GM18499 (cell line): ENCODE data around the gene KRTAP10-7.
"Not testable (repeated sequence)": the region's sequence is repeated elsewhere in the genome, so short reads cannot be mapped to it uniquely, and the experiment has no call there.

ENCODE experiments used
- ATAC-seq: cut with Tn5 transposase; IDR thresholded peaks from one replicate; pipeline ENCODE4 v1.9.1; 2021; ENCODE audit warnings: moderate number of reproducible peaks; ENCODE audit not compliant: insufficient read depth, unreplicated experiment

The KRTAP10-7 gene

DNA sequence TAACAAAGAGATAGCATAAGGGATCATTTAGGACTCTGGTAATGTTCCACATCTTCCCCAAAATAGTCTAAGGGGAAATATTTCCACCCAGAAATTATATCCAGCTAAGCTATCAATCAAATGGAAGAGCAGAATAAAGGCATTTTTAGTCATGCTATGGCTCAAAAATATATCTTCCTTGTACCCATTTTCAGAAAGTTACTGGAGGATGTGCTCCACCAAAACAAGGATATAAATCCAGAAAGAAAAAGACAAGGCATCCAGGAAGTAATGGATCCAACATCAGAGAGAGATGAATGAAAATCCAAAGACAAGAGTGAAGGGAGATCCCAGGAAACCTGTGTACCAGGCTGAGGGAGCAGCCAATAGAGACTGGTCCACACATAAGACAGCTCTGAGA, 8.8 kb downstream of the KRTAP10-7 start:
- no peak for ATAC-seq

GRCh38 chr21:44610157-44610843, 9.9 kb downstream of the KRTAP10-7 start:
- not testable (repeated sequence) for ATAC-seq

DNA sequence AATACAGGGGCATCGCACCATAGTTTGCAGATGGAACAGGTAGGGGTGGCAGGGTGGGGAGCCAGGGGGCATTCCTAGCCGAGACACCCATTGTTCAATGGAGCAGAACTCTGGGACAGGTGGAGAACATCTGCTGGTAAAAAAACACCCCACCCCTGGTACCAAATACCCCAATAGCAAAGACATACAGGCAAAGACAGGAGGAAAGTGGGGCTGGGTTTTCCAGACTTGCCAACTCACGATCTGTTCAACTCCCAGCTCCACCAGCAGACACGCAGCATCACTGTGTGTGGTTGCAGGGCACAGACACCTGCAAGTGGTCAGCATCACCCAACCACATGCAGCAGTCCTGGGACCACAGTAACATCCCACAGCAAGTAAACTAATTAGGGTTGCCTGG, 11.2 kb downstream of the KRTAP10-7 start:
- ATAC-seq = no peak

DNA sequence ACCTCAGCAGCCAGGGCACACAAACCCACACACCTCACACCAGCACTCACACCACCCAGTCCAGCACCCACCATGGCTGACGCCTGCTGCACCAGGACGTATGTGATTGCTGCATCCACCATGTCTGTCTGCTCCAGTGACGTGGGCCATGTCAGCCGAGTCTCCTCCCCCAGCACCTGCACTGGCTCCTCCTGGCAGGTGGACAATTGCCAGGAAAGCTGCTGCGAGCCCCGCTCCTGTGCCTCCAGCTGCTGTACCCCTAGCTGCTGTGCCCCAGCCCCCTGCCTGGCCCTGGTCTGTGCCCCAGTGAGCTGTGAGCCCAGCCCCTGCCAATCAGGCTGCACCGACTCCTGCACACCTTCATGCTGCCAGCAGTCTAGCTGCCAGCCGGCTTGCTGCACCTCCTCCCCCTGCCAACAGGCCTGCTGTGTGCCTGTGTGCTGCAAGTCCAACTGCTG, 11.7 kb downstream of the KRTAP10-7 start, which contains the start of gene KRTAP10-8:
Gene KRTAP10-8 (plus strand): TSS at position 51 of the 458 bp plus-strand sequence. CDS start 22 bp downstream, at position 73.
- ATAC-seq = no peak

GRCh38 chr21:44612669-44613229, 12.4 kb downstream of the KRTAP10-7 start:
- ATAC-seq = no peak

- no peak for ATAC-seq
Measured at GRCh38 chr21:44613386-44614155, 13.2 kb downstream of the KRTAP10-7 start.

- ATAC-seq = no peak
Measured at GRCh38 chr21:44614161-44614631, 13.8 kb downstream of the KRTAP10-7 start.

DNA sequence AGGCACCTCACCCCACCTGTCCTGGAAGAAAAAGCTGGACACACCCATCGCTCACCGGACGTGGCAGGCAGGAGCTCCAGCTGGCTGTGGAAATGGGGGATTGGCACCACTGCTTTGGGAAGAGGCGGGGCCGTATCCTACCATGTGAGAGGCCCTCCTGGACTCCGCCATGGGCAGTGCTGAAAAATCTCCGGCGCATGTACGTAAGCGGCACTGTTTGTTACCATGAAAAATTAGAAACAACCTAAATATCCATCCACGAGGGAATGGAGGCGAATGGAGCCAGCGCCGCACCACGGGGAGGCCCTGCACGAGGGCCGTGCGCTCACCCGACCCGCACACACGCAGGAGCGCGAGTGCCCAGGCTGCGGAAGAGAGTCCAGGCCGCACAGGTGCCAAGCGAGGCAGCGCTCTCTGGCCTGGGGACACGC, 14.6 kb downstream of the KRTAP10-7 start:
- no peak for ATAC-seq

GRCh38 chr21:44615466-44615865, 15.1 kb downstream of the KRTAP10-7 start:
- ATAC-seq = no peak

DNA sequence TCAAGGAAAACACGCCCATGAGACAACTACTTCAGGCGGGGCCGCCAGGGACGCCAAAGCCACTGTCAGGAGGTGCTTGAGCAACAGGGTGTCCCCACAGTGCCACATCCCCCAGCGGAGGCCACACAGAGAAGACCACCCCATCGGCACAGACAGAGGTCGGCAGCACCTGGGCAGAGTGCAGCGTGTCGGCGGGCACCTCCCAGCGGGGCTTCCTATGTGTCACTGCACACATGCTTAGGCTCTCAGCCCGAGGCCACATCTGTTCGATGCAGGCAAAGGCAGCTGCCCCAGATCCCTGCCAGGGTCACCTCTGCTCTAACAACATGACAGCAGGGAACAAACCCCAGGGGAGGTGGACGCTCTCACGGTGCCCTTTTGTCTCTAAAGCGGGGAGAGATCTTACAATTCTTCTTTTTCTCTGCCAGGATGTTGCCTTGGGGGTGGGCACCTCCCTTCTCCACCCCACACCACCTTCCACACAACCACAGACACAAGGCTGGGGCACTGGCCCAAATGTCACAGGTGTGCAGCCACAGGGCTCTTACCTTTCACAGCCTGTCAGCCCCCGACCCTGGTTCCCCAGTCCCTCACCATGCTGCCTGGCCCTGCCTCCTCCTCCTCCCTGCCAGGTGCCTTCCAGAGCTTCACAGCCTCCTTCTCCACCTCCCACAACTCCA, 15.7 kb downstream of the KRTAP10-7 start:
- ATAC-seq = no peak

DNA sequence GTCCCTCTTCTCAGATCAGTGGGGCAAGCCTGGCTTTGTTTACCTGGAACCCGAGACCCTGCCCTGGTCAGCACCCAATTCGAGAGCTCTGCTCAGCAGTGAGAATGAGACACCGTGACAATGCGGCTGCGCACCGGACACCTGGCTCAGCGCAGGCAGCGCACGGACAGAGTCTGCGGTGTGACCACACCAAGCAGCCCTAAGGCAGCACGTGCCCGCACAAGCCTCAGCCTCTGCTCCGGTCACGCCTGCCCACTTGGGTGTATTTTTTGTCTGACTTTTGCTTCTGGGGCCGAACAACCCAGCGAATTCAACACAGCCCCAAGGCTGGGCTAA, 16.2 kb downstream of the KRTAP10-7 start:
- ATAC-seq = no peak

- no peak for ATAC-seq
Measured at GRCh38 chr21:44617071-44617501, 16.7 kb downstream of the KRTAP10-7 start.

DNA sequence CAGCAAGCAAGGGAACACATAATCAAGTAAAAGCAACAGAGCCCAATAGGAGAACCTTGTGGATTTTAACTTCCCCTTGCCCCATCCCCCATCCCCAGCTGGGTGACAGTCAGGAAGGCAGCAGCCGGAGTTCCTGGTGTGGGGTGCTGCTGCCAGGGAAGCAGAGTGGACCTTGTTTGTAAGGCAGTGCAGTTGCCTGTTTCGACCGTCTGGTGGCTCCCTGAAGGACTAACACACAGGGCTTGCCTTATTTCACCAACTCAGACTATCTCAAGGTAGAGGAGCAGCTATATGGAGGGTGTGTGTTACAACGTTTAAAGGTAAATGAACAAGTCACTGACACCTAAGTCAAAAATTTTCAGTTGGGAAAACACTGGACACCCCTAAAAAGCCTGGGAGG, 18.1 kb downstream of the KRTAP10-7 start:
- ATAC-seq = no peak

GRCh38 chr21:44618909-44619308, 18.5 kb downstream of the KRTAP10-7 start:
- no peak for ATAC-seq

GRCh38 chr21:44619886-44620285, 19.5 kb downstream of the KRTAP10-7 start:
- ATAC-seq = no peak

- no peak for ATAC-seq
Measured at GRCh38 chr21:44623575-44623974, 23.2 kb downstream of the KRTAP10-7 start.

DNA sequence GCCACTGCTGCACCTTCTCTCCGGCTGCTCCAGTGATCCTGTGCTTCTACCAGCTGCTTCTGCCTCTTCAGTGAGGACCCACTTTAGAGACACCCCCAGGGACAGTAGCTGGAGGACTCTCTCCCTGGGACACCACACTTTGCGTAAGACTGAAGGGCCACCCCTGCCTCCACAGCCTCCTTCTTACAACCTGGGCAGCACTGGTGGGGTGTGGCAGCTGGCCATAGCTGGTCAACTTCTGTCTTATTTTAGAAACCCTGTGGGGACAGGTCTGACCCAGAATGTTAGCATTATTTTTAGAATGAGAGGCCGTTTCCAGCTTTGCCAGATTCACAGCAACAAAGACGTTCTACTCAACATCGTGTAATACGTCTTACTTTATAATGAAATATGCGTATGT, 25.4 kb downstream of the KRTAP10-7 start:
- no peak for ATAC-seq

GRCh38 chr21:44626262-44626661, 25.9 kb downstream of the KRTAP10-7 start:
- no peak for ATAC-seq

DNA sequence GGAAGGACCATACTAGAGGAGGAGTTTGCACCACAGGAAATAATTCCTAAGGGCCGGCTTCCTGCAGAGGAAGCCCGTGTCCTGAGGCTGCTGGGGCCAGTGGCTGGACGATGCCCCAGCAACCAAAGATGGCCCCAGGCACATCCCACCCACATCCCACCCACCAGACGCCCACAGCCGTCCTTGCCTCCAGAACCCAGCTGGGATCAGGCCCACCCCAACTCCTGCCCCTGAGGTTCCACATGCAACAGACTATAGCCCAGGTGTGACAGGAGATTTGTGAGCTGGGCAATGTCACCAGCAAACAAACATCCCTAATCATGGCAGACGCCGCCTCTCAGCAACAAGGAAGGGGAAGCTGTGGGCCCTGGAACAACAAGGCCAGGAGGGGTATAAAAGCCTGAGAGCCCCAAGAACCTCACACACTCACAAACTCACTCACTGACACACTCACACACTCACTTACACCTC, 26.3 kb downstream of the KRTAP10-7 start, which contains the start of gene KRTAP10-9:
Gene KRTAP10-9 (plus strand): TSS at position 421 of the 471 bp plus-strand sequence. CDS start 79 bp downstream, outside the sequence.
- no peak for ATAC-seq

DNA sequence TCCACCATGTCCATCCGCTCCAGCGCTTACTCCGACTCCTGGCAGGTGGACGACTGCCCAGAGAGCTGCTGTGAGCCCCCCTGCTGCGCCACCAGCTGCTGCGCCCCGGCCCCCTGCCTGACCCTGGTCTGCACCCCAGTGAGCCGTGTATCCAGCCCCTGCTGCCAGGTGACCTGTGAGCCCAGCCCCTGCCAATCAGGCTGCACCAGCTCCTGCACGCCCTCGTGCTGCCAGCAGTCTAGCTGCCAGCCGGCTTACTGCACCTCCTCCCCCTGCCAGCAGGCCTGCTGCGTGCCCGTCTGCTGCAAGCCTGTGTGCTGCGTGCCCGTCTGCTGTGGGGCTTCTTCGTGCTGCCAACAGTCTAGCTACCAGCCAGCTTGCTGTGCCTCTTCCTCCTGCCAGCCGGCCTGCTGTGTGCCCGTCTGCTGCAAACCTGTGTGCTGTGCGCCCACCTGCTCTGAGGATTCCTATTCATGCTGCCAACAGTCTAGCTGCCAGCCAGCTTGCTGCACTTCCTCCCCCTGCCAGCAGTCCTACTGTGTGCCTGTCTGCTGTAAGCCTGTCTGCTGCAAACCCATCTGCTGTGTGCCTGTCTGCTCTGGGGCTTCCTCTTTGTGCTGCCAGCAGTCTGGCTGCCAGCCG, 26.9 kb downstream of the KRTAP10-7 start:
- not testable (repeated sequence) for ATAC-seq
